Uterus (tissue), 4 donors: ENCODE measurements around the gene ECT2L. TPM values are rescaled to one million over a fixed set of nuclear protein-coding genes. Genes with fewer than 3 reads are reported as not detected.

Source experiments
- DNase-seq, 2 donors: peaks; one replicate each; pipeline ENCODE4 v3.0.0-alpha.2; 2019 to 2020
- H3K27ac ChIP-seq, 2 donors: fragments of 200-600 bp; sonication (generic); 1 replicate in 1 of 2; 2 replicates in 1 of 2; pipeline ENCODE4 v1.5.1; 2016 to 2018
- H3K27me3 ChIP-seq, 2 donors: fragments of 200-600 bp; sonication (generic); one replicate each; pipeline ENCODE4 v1.5.1; 2018 to 2019; ENCODE audit warnings: control low read depth in 1 of 2
- H3K36me3 ChIP-seq, 2 donors: fragments of 200-600 bp; sonication (generic); one replicate each; pipeline ENCODE4 v1.5.1; 2019; ENCODE audit warnings: control low read depth in 1 of 2
- H3K4me1 ChIP-seq, 2 donors: fragments of 200-600 bp; sonication (generic); one replicate each; pipeline ENCODE4 v1.5.1; 2018 to 2019; ENCODE audit warnings: control low read depth in 1 of 2
- H3K4me3 ChIP-seq, 2 donors: fragments of 200-600 bp; sonication (generic); 1 replicate in 1 of 2; 2 replicates in 1 of 2; pipeline ENCODE4 v1.5.1; 2018 to 2019; ENCODE audit warnings: mild to moderate bottlenecking in 1 of 2
- H3K9me3 ChIP-seq, 2 donors: fragments of 200-600 bp; sonication (generic); one replicate each; pipeline ENCODE4 v1.5.1; 2019; ENCODE audit warnings: control low read depth in 1 of 2
- CTCF ChIP-seq, 4 experiments: fragments of 200-600 bp in 2 of 4; fragments of 450-650 bp in 2 of 4; sonication (generic) in 2 of 4; IDR thresholded peaks; one replicate each; pipeline ENCODE4 v1.5.1; 2016 to 2019; ENCODE audit warnings: antibody characterized with exemption in 4 of 4, mild to moderate bottlenecking in 2 of 4, moderate library complexity in 1 of 4
- POLR2A ChIP-seq, 2 donors: fragments of 450-650 bp; IDR thresholded peaks; one replicate each; pipeline ENCODE4 v1.6.1; 2016; ENCODE audit warnings: antibody characterized with exemption in 2 of 2, mild to moderate bottlenecking in 1 of 2, moderate library complexity in 1 of 2
- intact Hi-C: fragments of 100-400 bp; cut with DNase I; formaldehyde crosslinking; loops from one replicate; pipeline ENCODE4 v1.15.1; 2023; ENCODE audit warnings: low total_unique reads
- total RNA-seq, 4 donors: library from RNA; depleted of rRNA in 3 of 4; stranded (reverse); fragments of >200 nt in 3 of 4; gene quantifications; one replicate each; pipeline versions ENCODE4 v1.1.0 to v1.2.4, GENCODE V29; 2014 to 2023
- donor health status: DM: yes; HTN: yes; CAD: no.

ECT2L gene
- total RNA-seq = 1 to 10 TPM in 2 of 4 donors, under 1 TPM in 2; 0.51 to 1.5 (median 0.99) TPM

- H3K36me3 ChIP-seq = no peaks in the 10 kb centered on the region
- H3K27ac ChIP-seq = peak within 1 kb of the TSS; percentile 46 to 66
- H3K4me1 ChIP-seq = no peaks in the 10 kb centered on the region
- peak within 1 kb of the TSS; percentile 9 to 34 for H3K4me3 ChIP-seq
- TF ChIP-seq POLR2A (IDR thresholded peaks at IDR 0.05) (peak in 1 of 2 donors; percentile 8), CTCF (IDR thresholded peaks at IDR 0.05) (no peak)
- no peaks in the 10 kb centered on the region for H3K9me3 ChIP-seq
- DNase-seq = peak; percentile 57 to 85
- intact Hi-C loops = no loop called here
- H3K27me3 ChIP-seq = no peaks in the 10 kb centered on the region
Measured at GRCh38 chr6:138795809-138796603, at the start of gene ECT2L. ECT2L (plus strand) TSS chr6:138796087; CDS start chr6:138813275, 17,188 bp downstream.

GRCh38 chr6:138752017-138752416 is 43.9 kb upstream of the ECT2L start:
- no peak overlapping the region for H3K27ac ChIP-seq
- no peaks in the 10 kb centered on the region for H3K4me1 ChIP-seq
- DNase-seq = no peak
- no peaks in the 10 kb centered on the region for H3K36me3 ChIP-seq
- no peaks in the 10 kb centered on the region for H3K27me3 ChIP-seq
- intact Hi-C loops = no loop called here
- H3K4me3 ChIP-seq = no peak overlapping the region
- no peaks in the 10 kb centered on the region for H3K9me3 ChIP-seq
- TF ChIP-seq POLR2A (IDR thresholded peaks at IDR 0.05) (no peak), CTCF (IDR thresholded peaks at IDR 0.05) (no peak)

- intact Hi-C loops = no loop called here
- no peak overlapping the region for H3K4me3 ChIP-seq
- no peaks in the 10 kb centered on the region for H3K27me3 ChIP-seq
Measured at GRCh38 chr6:138757136-138757535, 38.8 kb upstream of the ECT2L start.

GRCh38 chr6:138765896-138766655 is 29.8 kb upstream of the ECT2L start:
- DNase-seq = no peak
- Histone ChIP-seq H3K9me3 (no peaks in the 10 kb centered on the region), H3K4me1 (no peaks in the 10 kb centered on the region), H3K27ac (no peak overlapping the region), H3K36me3 (no peaks in the 10 kb centered on the region), H3K4me3 (no peak overlapping the region), H3K27me3 (no peaks in the 10 kb centered on the region)
- no peak for TF ChIP-seq POLR2A (IDR thresholded peaks at IDR 0.05)
- peak; percentile 59 to 70 (median 63) for TF ChIP-seq CTCF (IDR thresholded peaks at IDR 0.05)
- intact Hi-C loops = loop anchor here (10.0 kb wide), 1 partner anchor 171 kb away; no protein-coding TSS in a partner anchor

More at GRCh38 chr6:138757136-138757535, 38.8 kb upstream of the ECT2L start:
- no peak for DNase-seq
- Histone ChIP-seq H3K4me1 (no peaks in the 10 kb centered on the region), H3K9me3 (no peaks in the 10 kb centered on the region), H3K27ac (no peak overlapping the region), H3K36me3 (no peaks in the 10 kb centered on the region)
- TF ChIP-seq POLR2A (IDR thresholded peaks at IDR 0.05) (no peak), CTCF (IDR thresholded peaks at IDR 0.05) (no peak)
